ENCODE data around the gene ROBO1. TPM values are rescaled to one million over a fixed set of nuclear protein-coding genes. Genes with fewer than 3 reads are reported as not detected.

The ROBO1 gene
- total and polyA plus RNA-seq, 2 of the 8 experiments (the other 6 are each of a cell fraction or from before 2014, with no cell fraction given) = 51.4 to 91.0 TPM

GRCh38 chr3:79810581-79810980, 42.8 kb upstream of the ROBO1 start (continued):
- TF ChIP-seq NANOG (IDR thresholded peaks at IDR 0.05; ENCODE audit: insufficient read depth, low read depth, low read length, poor library complexity, severe bottlenecking) = no peak
